GM11168 (cell line): Measurements from ENCODE around the gene PDK2.

Source experiments
- in situ Hi-C: fragments of 300-500 bp; cut with MboI; formaldehyde crosslinking; loops from one replicate; pipeline ENCODE4 v1.12.0; 2022; ENCODE audit warnings: low sequenced_read_pairs; ENCODE audit not compliant: unreplicated experiment

PDK2 gene

DNA sequence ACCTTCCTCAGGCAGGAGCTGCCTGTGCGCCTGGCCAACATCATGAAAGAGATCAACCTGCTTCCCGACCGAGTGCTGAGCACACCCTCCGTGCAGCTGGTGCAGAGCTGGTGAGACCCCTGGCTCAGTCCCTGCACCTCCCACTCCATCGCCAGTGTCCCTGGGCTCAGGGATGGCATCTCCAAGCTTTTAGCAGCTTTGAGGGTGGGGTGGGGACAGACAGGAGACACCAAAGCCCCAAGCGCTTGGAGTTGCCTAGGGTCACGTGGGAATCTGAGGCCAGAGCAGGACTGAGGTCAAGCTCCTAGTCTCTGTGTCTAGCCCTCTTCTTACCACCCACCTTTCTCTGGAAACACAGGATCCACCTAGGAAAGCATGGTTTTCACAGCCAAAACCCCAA lies 2.3 kb downstream of the PDK2 start:
- in situ Hi-C loops: no loop called here

DNA sequence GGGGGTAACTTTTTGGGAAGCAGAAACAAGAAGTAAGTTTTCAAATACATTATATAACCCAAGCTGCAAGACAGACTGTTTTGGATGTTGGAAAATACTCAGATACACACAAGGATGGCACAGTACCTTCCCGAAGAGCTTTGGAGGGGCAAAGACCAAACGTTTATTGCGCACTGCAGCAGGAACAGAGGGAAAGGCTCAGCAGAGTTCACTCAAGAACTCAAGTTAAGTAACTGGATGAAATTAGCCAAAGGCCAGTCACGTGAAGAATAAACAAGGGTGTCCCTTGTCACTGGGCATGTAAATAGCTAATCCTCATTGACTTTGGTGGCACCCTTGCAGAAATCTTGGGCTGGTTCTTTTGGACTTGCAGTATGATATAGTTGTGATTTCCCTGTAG lies 2.8 kb downstream of the PDK2 start:
- in situ Hi-C loops: no loop called here

DNA sequence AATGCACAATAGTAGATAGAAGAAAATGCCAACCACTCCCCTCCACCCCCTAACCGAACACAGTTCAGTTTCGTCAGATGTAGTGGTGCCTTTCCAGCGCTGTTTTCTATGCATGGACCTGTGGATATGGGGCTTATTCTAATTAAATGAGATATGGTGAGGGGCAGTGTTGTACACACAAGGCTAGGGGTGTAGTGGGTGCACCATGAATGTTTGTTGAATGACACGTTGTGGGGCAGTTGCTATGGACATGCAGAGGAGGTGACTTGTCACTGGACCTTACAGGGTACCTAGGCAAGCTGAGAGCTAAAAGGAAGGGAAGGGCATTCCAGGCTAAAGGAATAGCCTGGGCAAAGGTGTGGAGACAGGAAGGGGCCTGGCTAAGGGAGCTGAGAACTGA lies 3.4 kb downstream of the PDK2 start:
- in situ Hi-C loops: no loop called here

DNA sequence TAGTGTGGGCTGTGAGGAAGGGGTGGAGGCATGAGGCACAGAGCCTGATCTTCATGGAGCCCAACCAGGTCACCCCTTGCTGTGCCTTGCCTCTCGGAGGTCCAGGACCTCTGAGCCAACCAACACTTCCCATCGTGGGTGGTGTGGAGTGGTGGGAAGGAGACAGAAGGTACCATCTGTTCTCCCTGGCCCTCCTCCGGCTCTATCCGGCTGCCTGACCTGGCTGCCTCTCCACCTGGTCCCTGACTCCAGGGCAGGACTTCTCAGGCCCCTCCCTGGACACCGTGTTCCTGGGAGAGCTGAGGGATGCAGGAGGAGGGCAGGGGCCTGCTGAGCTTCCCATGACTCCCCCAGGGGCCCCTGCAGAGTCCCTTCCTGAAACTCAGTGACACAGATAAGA lies 3.9 kb downstream of the PDK2 start:
- in situ Hi-C loops: no loop called here

DNA sequence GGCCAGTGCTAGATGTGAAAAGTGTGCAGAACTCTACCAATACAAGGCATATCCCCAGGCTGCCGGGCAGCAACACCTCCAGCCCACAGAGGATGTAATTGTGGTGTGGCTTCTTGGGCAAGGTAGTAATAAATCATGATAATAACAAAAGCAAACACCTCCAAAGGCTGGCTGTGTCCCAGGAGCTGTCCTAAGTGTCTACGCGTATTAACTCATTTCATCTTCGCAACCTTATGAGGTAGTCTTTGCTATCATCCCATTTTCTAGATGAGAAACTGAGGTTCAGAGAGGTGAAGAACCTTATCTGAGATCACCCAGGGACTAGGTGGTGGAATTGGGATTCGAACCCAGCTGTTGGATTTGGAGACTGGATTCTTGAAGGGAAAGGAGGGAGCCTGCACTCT lies 5.3 kb downstream of the PDK2 start:
- in situ Hi-C loops: no loop called here

DNA sequence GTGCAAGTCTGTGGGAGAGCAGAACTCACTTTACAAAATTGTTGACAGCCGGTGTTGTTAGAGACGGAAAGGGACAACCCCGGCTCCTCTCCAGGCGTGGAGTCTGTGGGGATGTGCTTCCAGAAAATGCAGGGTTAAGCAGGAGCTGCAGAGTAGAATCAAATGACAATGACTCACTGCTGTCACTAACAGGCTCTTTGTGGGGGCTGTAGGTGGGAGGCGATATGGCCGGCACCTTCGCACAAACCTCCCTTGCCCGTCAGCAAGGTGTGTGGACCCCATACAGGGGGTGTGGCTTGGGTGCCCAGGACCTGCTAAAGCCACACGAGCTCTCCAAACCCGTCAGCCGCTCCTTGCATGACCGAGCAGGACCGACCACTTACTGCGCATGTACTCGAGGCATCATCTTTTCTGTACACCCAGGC lies 5.8 kb downstream of the PDK2 start:
- in situ Hi-C loops: no loop called here

DNA sequence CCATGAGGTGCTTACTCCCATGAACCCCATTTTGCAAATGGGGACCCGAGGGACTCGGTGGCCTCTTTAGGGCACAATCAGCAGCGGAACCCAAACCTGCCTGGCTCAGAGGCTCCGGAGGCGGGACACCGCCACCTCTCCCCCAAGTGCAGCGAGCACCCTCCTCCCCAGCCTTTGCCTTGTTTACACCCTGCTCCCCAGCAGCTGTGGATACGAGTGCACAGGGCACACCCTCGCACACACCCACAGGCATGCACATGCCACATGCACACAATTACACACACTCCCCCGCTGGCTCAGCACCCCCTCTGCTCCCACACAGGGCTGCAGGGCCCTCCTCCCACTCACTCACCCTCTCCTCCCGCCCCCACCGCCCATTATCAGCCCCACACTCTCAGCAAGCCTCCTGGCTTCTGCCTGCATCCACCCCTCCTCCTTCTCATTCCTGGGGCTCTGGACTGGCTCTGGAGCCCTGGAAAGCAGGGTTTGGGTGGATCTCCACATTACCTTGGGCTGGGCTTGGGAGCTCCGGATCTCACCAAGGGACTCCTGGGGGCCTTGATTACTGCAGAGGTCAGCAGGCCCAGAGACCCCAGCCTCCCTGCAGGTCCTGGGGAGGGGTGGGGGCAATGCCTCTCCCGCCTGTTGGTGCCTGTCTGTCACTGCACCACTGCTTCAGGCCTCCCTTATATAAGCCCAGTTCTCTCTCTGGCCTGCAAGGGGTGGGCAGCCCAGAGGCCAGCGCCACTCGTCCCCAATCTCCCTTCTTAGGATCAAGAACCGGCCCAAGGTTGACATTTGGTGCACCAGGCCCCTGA lies 6.4 kb downstream of the PDK2 start:
- in situ Hi-C loops: no loop called here

DNA sequence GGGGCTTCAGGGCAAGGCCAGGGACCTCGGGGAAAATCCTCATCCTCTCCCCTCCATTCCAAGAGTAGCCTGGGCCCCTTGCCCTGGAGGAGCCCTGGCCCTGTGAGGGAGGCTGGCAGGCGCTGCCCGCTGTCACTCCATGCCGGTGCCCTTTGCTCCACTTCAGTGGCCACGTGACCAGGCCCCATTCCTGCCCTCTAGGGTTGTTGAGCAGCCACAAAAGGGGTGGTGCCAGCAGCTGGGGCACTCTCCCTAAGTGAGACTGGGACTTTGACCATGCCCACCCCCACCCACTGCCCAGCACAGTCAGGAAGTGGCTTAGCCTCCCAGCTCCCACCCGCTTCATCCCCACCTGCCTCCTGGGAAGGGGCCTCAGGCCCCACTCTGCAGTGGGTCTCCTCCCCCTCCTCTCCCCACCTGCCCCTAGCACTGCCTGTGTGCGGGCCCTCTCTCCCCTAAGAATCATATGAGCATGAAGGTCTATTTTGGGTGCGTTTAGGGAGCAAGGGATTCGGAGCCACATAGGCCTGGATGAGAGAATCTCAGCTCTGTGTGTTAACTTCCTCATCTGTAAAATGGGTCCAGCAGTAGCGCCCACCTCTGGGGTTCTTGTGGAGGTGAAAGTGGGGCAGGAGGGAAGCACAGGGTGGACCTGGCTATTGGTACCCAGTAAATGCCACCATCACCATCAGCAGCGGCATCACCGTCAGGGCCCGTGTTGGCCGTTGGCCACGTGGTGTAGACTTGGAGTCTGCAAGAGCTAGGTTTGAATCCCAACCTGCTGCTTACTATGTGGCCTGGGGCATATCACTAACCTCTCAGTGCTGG lies 7.2 kb downstream of the PDK2 start:
- in situ Hi-C loops: no loop called here

DNA sequence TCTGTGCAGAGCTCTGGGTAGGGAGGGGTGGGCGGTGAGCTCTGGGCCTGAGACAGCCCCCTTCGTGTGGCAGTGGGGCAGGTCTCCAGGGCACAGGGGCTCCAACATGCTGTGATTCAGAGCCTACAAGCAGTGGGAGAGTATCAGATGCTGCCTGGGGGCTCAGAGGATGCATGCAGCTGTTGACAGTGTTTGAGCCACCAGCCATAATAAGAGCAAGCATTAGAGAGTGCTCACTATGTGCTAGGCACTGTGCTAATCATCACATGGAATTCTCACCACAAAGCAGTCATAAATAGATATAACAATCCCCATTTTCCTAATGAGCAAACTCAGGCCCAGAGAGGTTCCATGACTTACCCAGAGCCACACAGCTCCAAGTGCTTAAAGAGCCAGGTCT lies 8.1 kb downstream of the PDK2 start:
- in situ Hi-C loops: no loop called here

DNA sequence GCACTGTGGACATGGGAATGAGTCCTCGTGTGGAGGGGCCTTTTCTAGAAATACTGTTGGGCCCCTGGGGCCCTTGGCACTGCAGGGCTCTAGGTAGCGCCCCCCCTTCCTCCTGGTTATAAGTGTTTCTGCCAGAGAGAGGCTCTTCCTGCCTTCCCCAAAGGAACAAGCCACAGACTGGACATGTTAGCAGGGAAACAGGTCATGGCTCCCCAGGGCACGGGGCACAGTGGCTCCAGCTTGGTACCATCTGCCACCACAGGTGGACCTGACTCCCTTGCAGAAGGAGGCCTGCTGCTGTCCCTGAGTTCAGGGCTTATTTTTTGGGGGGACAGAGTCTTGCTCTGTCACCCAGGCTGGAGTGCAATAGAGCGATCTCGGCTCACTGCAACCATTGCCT lies 8.8 kb downstream of the PDK2 start:
- in situ Hi-C loops: no loop called here

DNA sequence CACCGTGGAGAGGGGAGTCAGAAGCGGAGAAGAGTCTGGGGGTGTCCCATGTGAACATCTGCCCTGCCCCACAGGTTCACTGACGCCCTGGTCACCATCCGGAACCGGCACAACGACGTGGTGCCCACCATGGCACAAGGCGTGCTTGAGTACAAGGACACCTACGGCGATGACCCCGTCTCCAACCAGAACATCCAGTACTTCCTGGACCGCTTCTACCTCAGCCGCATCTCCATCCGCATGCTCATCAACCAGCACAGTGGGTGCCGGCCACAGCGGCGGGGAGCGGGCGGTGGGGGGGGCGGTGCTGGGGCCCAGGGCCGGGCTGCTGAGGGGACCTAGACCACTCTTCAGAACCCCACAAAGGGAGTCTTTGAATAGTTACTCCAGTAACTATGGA lies 10.7 kb downstream of the PDK2 start:
- in situ Hi-C loops: no loop called here

DNA sequence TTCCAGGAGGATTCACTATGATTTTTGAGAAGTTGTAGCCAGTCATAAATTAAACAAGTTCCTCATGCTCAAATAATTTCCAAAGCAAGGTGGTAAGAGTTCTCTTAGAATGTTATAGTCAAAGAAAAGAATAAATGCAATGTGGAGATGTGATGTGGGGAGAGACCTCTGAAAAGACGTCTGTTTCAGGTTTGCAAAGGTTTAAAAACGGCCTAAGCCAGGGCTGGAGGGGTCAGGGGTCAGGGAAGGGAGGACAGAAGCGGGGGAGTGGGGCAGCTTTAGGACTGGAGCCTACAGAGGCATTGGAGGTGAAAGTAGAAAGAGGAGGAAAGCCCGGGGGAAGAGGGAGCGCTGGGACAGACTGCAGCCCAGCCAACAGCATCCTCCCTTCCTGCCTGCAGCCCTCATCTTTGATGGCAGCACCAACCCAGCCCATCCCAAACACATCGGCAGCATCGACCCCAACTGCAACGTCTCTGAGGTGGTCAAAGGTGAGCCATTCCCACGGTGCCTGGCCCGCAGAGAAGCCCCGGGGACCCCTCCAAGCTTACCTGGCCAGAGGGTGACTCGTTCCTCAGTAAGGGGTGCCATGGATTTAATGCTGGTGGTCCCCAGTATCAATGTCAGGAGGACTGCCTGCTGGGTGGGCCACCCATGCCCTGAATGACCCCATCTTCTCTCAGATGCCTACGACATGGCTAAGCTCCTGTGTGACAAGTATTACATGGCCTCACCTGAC lies 11.4 kb downstream of the PDK2 start:
- in situ Hi-C loops: no loop called here

DNA sequence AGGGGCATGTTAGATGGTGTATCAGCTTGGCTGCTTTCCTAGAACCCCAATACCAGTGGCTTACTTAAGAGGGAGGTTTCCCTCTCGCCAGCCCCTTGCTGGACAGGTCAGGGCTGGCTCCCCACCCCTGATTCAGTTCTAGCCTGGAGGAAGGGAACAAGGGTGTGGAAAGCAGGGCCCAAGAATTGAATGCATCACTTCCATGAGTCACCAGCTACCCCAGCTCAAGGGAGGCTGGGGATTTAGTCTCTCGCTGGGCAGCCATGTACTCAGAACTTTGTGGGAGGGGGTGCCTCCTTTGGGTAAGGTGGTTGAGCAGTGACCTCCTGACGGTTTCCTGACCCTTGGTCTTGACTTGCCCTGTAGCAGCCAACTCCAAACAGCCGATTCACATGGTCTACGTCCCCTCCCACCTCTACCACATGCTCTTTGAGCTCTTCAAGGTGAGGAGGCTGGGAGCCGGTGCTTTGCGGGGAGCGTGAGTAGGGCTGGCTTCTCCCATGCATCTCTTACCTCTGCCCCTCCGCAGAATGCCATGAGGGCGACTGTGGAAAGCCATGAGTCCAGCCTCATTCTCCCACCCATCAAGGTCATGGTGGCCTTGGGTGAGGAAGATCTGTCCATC lies 12.8 kb downstream of the PDK2 start:
- in situ Hi-C loops: no loop called here

DNA sequence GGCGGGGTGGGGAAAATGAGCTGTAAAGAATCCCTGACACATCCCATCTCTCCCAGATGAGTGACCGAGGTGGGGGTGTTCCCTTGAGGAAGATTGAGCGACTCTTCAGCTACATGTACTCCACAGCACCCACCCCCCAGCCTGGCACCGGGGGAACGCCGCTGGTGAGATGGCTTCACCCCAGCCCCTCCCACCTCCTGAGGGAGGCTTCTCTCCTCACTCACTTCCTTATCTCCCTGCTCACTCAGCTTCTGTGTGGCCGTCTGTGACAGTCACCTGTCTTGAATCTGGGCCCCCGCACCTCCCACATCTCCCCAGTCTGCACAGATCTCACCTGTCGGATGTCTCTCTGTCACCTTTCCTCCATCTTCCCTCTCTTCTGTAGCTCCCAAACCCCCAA lies 13.4 kb downstream of the PDK2 start:
- in situ Hi-C loops: no loop called here

DNA sequence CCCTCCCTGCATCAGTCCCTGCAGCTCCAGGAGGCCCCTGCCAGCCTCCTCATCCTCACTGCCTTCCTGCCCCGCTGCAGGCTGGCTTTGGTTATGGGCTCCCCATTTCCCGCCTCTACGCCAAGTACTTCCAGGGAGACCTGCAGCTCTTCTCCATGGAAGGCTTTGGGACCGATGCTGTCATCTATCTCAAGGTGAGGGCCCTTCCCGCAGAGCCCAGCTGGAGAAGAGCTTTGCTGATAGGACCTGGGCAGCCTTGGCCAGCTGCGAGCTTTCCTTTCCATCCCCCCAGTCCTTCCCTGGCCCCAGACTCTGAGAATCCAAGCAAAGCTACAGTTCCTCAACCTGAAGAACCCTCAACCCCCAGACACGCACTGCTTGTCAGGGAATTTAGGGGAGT lies 14.1 kb downstream of the PDK2 start:
- in situ Hi-C loops: no loop called here

DNA sequence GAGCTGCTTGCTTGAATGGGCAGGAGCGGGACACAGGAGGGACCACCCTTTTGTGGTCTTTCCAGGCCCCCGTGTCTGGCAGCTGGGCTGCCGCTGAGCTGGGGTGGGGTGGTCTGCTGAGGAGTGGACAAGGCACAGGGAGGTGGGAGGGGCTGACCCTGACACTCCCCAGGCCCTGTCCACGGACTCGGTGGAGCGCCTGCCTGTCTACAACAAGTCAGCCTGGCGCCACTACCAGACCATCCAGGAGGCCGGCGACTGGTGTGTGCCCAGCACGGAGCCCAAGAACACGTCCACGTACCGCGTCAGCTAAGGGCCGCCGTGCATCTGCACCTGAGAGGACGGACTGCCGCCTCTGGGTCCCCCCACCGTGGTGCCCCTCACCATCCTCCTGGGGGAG lies 14.6 kb downstream of the PDK2 start:
- in situ Hi-C loops: no loop called here

DNA sequence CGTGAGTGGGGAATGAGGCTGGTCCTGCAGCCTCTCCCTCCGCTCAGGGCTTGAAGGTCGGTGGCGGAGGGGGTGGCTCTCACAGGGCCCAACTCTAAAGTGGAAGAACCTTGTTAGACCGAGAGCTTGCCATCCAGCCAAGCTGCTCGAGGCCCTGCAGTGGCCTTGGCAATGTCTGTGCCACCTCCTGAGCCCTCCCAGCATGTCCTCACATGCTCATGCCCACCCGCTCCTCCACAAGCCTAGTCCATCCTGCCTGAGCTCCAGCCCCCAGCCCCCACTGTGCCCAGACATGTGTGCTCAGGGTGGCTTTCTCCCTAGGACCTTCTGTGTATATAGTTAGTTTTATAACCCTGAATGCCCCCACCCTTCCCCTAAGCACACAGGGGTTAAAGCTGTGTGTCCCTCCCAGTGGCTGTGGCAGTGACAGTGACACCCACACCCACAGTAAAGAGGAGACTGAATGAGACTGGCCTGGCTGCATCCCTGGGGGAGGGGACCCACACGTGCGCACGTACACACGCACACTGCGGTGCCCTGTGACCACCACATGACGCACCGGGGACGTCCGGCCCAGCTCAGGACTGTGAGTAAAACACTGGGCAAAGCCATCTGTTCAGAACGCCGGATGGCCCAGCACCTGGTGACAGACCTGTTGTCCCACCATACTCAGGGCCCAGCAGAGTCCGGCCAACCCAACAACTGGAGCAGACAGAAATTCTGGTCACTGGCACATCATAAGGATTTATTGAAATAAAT lies 15.6 kb downstream of the PDK2 start:
- in situ Hi-C loops: no loop called here

DNA sequence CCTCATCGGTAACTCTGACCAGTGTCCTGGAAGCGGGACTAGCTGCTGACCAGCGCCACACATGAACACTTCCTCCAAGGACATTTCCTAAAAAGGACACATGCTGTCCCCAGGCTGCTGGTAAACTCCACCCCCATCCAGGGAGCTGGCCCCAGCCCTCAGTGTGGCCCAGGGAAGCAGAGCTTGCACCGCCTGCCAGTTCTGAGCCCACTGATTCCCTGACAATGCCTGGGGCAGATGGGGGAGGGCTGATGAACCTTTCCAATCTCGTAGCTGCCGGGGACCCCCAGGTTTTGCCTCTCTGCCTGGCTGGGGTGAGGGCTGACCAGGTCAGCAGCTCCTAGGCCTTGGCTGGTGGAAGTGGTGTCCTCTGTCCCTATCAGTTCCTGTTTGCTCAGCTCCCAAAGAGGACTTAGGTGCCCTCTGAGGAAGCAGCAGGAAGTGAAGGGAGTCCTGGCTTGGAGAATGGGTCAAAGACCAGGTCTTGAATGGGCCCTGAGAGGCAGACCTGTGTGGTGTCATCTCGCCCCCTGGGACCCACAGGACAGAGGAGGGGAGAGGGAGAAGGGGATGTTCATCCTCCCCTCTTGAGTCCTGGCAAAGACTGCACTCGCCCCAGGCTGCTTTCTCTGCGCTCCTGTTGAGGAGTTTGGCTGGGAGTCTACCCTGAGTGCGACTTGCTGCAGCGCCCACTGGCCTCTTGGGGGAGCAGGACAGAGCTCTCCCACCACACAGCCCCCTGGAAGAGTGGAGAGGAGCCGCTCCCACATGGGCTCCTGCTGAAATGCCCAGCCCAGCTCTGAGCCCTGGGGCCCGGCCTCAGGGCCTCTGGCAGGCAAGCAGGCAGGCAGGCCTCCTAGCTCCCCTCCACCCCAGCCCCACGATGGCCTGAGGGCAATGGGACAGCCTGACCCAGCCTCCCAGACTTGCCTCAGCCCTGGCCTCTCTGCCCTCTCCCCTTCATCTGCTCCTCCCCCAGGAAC lies 16.8 kb downstream of the PDK2 start:
- in situ Hi-C loops: no loop called here

DNA sequence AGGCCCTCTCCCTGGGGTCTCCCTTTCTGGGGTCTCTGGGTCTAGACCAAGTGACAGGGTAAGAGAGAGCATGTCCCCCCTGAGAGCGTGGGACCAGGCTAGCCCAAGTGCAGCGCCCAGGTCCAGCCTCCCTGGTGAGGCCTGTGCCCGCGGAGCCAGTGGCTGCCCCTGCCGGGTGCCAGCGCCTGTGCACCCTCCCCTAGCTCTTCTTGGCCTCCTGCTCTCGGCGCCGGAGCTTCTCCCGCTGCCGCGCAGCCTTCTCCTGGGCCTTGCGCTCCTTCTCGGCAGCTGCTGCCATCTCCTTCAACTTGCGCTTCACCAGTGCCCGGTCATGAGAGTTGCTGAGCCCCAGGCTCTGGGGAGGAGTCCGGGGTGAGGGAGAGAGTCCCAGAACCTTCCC lies 17.5 kb downstream of the PDK2 start:
- in situ Hi-C loops: no loop called here
